ENCODE measurements around the gene GRB14. TPM values are rescaled to one million over a fixed set of nuclear protein-coding genes. Genes with fewer than 3 reads are reported as not detected.

The GRB14 gene
- total RNA-seq, 2 donors from 2014 or later: not detected

- Mint-ChIP-seq H3K36me3 (peaks cover 8% of the 10 kb centered on the region), H3K9me3 (peaks cover 23% of the 10 kb centered on the region), H3K27me3 (no peaks in the 10 kb centered on the region), H3K4me3 (no peak overlapping the region), H3K4me1 (ENCODE audit: low read depth in 2 of 2) (no peaks in the 10 kb centered on the region), H3K27ac (no peak overlapping the region)
- no peak for DNase-seq (ENCODE audit: low spot score)
- no peak for ATAC-seq
Observed at GRCh38 chr2:164515734-164516133, 105.5 kb downstream of the GRB14 start.

GRCh38 chr2:164515030-164515429 is 106.3 kb downstream of the GRB14 start:
- Mint-ChIP-seq H3K4me3 (no peak overlapping the region), H3K27ac (no peak overlapping the region), H3K36me3 (peaks cover 8% of the 10 kb centered on the region), H3K9me3 (peaks cover 23% of the 10 kb centered on the region), H3K27me3 (no peaks in the 10 kb centered on the region), H3K4me1 (ENCODE audit: low read depth in 2 of 2) (no peaks in the 10 kb centered on the region)
- no peak for ATAC-seq
- no peak for DNase-seq (ENCODE audit: low spot score)

- Mint-ChIP-seq H3K27ac (no peak overlapping the region), H3K4me3 (no peak overlapping the region), H3K4me1 (ENCODE audit: low read depth in 2 of 2) (no peaks in the 10 kb centered on the region), H3K27me3 (no peaks in the 10 kb centered on the region), H3K9me3 (peaks cover 23% of the 10 kb centered on the region), H3K36me3 (peaks cover 8% of the 10 kb centered on the region)
- DNase-seq (ENCODE audit: low spot score): no peak
- no peak for ATAC-seq
Observed at GRCh38 chr2:164514491-164514890, 106.8 kb downstream of the GRB14 start.

GRCh38 chr2:164512871-164513270 is 108.4 kb downstream of the GRB14 start:
- Mint-ChIP-seq H3K4me3 (no peak overlapping the region), H3K4me1 (ENCODE audit: low read depth in 2 of 2) (no peaks in the 10 kb centered on the region), H3K27ac (no peak overlapping the region), H3K36me3 (peaks cover 8% of the 10 kb centered on the region), H3K27me3 (no peaks in the 10 kb centered on the region), H3K9me3 (peaks cover 13% of the 10 kb centered on the region)
- ATAC-seq: no peak
- no peak for DNase-seq (ENCODE audit: low spot score)

- Mint-ChIP-seq H3K36me3 (peaks cover 8% of the 10 kb centered on the region), H3K27ac (no peak overlapping the region), H3K9me3 (peaks cover 10% of the 10 kb centered on the region), H3K4me3 (no peak overlapping the region), H3K27me3 (no peaks in the 10 kb centered on the region), H3K4me1 (ENCODE audit: low read depth in 2 of 2) (no peaks in the 10 kb centered on the region)
- no peak for ATAC-seq
- DNase-seq (ENCODE audit: low spot score): no peak
Observed at GRCh38 chr2:164511738-164512137, 109.5 kb downstream of the GRB14 start.

GRCh38 chr2:164510895-164511294 is 110.4 kb downstream of the GRB14 start:
- Mint-ChIP-seq H3K9me3 (peaks cover 10% of the 10 kb centered on the region), H3K4me1 (ENCODE audit: low read depth in 2 of 2) (no peaks in the 10 kb centered on the region), H3K27ac (no peak overlapping the region), H3K4me3 (no peak overlapping the region), H3K36me3 (peaks cover 8% of the 10 kb centered on the region), H3K27me3 (no peaks in the 10 kb centered on the region)
- DNase-seq (ENCODE audit: low spot score) (no peak), ATAC-seq (peak in 1 of 2 donors; percentile 45)

- peaks cover 8% of the 10 kb centered on the region for H3K36me3 Mint-ChIP-seq
- no peak for DNase-seq (ENCODE audit: low spot score)
- H3K27ac Mint-ChIP-seq: no peak overlapping the region
- ATAC-seq: no peak
- H3K4me1 Mint-ChIP-seq (ENCODE audit: low read depth in 2 of 2): no peaks in the 10 kb centered on the region
- peaks cover 10% of the 10 kb centered on the region for H3K9me3 Mint-ChIP-seq
- H3K27me3 Mint-ChIP-seq: no peaks in the 10 kb centered on the region
- no peak overlapping the region for H3K4me3 Mint-ChIP-seq
Observed at GRCh38 chr2:164509137-164509877, 112.0 kb downstream of the GRB14 start.

- Mint-ChIP-seq H3K27me3 (no peaks in the 10 kb centered on the region), H3K9me3 (no peaks in the 10 kb centered on the region), H3K4me3 (no peak overlapping the region), H3K4me1 (ENCODE audit: low read depth in 2 of 2) (no peaks in the 10 kb centered on the region), H3K27ac (no peak overlapping the region), H3K36me3 (no peaks in the 10 kb centered on the region)
- ATAC-seq (no peak), DNase-seq (ENCODE audit: low spot score) (no peak)
Observed at GRCh38 chr2:164504253-164504652, 117.0 kb downstream of the GRB14 start.

- Mint-ChIP-seq H3K27me3 (no peaks in the 10 kb centered on the region), H3K36me3 (no peaks in the 10 kb centered on the region), H3K27ac (no peak overlapping the region), H3K4me1 (ENCODE audit: low read depth in 2 of 2) (no peaks in the 10 kb centered on the region), H3K4me3 (no peak overlapping the region), H3K9me3 (no peaks in the 10 kb centered on the region)
- ATAC-seq (no peak), DNase-seq (ENCODE audit: low spot score) (no peak)
Observed at GRCh38 chr2:164498836-164499235, 122.4 kb downstream of the GRB14 start.

GRCh38 chr2:164496881-164497280 is 124.4 kb downstream of the GRB14 start:
- Mint-ChIP-seq H3K27me3 (no peaks in the 10 kb centered on the region), H3K4me1 (ENCODE audit: low read depth in 2 of 2) (no peaks in the 10 kb centered on the region), H3K4me3 (no peak overlapping the region), H3K36me3 (no peaks in the 10 kb centered on the region), H3K9me3 (no peaks in the 10 kb centered on the region), H3K27ac (no peak overlapping the region)
- DNase-seq (ENCODE audit: low spot score): no peak
- no peak for ATAC-seq

GRCh38 chr2:164496421-164496820 is 124.9 kb downstream of the GRB14 start:
- no peak overlapping the region for H3K4me3 Mint-ChIP-seq
- no peak for DNase-seq (ENCODE audit: low spot score)
- no peak overlapping the region for H3K27ac Mint-ChIP-seq

GRCh38 chr2:164495491-164496223 is 125.6 kb downstream of the GRB14 start:
- H3K27me3 Mint-ChIP-seq: no peaks in the 10 kb centered on the region
- ATAC-seq: no peak
- no peak overlapping the region for H3K4me3 Mint-ChIP-seq

More at GRCh38 chr2:164496421-164496820, 124.9 kb downstream of the GRB14 start:
- Mint-ChIP-seq H3K9me3 (no peaks in the 10 kb centered on the region), H3K27me3 (no peaks in the 10 kb centered on the region), H3K4me1 (ENCODE audit: low read depth in 2 of 2) (no peaks in the 10 kb centered on the region), H3K36me3 (no peaks in the 10 kb centered on the region)
- ATAC-seq: no peak

GRCh38 chr2:164485541-164485940 is 135.7 kb downstream of the GRB14 start:
- no peak overlapping the region for H3K4me3 Mint-ChIP-seq
- no peaks in the 10 kb centered on the region for H3K4me1 Mint-ChIP-seq (ENCODE audit: low read depth in 2 of 2)
- no peak for ATAC-seq
- no peaks in the 10 kb centered on the region for H3K27me3 Mint-ChIP-seq
- H3K36me3 Mint-ChIP-seq: peaks cover 5% of the 10 kb centered on the region
- no peak overlapping the region for H3K27ac Mint-ChIP-seq
- H3K9me3 Mint-ChIP-seq: peaks cover 3% of the 10 kb centered on the region
- DNase-seq (ENCODE audit: low spot score): no peak

More at GRCh38 chr2:164495491-164496223, 125.6 kb downstream of the GRB14 start:
- H3K36me3 Mint-ChIP-seq: no peaks in the 10 kb centered on the region
- no peaks in the 10 kb centered on the region for H3K9me3 Mint-ChIP-seq
- no peak overlapping the region for H3K27ac Mint-ChIP-seq
- H3K4me1 Mint-ChIP-seq (ENCODE audit: low read depth in 2 of 2): no peaks in the 10 kb centered on the region
- no peak for DNase-seq (ENCODE audit: low spot score)

GRCh38 chr2:164479460-164479859 is 141.8 kb downstream of the GRB14 start:
- H3K27me3 Mint-ChIP-seq: no peaks in the 10 kb centered on the region
- DNase-seq (ENCODE audit: low spot score) (no peak), ATAC-seq (no peak)
- peaks cover 5% of the 10 kb centered on the region for H3K36me3 Mint-ChIP-seq
- H3K27ac Mint-ChIP-seq: no peak overlapping the region
- peaks cover 3% of the 10 kb centered on the region for H3K9me3 Mint-ChIP-seq
- no peaks in the 10 kb centered on the region for H3K4me1 Mint-ChIP-seq (ENCODE audit: low read depth in 2 of 2)
- no peak overlapping the region for H3K4me3 Mint-ChIP-seq

Data from natural killer cell treated with Interleukin-12 subunit alpha and Interleukin-12 subunit beta and Interleukin-15 and Interleukin-18, amount 100 ng/mL, for 72 hours (primary cell).